GM19452 (cell line): ENCODE data around the gene SRRM5.
"Not testable (repeated sequence)": the region's sequence is repeated elsewhere in the genome, so short reads cannot be mapped to it uniquely, and the experiment has no call there.

Source experiments
- ATAC-seq: cut with Tn5 transposase; IDR thresholded peaks from one replicate; pipeline ENCODE4 v1.9.1; 2021; ENCODE audit not compliant: unreplicated experiment

Gene SRRM5

GRCh38 chr19:43636121-43636683, 24.3 kb downstream of the SRRM5 start:
- no peak for ATAC-seq

GRCh38 chr19:43638214-43638994, 26.5 kb downstream of the SRRM5 start:
- ATAC-seq, result no peak

GRCh38 chr19:43638995-43639518, 27.2 kb downstream of the SRRM5 start:
- ATAC-seq, result no peak

GRCh38 chr19:43639519-43640423, 27.9 kb downstream of the SRRM5 start, which contains the start of gene CADM4:
CADM4 (minus strand) TSS chr19:43639850; CDS start chr19:43639790, 60 bp downstream.
- no peak for ATAC-seq

- no peak for ATAC-seq
Measured at GRCh38 chr19:43640424-43640757, 28.5 kb downstream of the SRRM5 start.

GRCh38 chr19:43641333-43641732, 29.4 kb downstream of the SRRM5 start:
- ATAC-seq, result no peak

GRCh38 chr19:43642531-43642930, 30.6 kb downstream of the SRRM5 start:
- no peak for ATAC-seq

- ATAC-seq, result no peak
Measured at GRCh38 chr19:43643326-43643725, 31.4 kb downstream of the SRRM5 start.

GRCh38 chr19:43644181-43644580, 32.3 kb downstream of the SRRM5 start:
- no peak for ATAC-seq

- no peak for ATAC-seq
Measured at GRCh38 chr19:43648633-43649032, 36.7 kb downstream of the SRRM5 start.

GRCh38 chr19:43649514-43649913, 37.6 kb downstream of the SRRM5 start:
- ATAC-seq, result no peak

GRCh38 chr19:43650276-43650675, 38.4 kb downstream of the SRRM5 start:
- not testable (repeated sequence) for ATAC-seq

GRCh38 chr19:43651758-43652545, 40.1 kb downstream of the SRRM5 start:
- no peak for ATAC-seq

GRCh38 chr19:43652546-43652874, 40.6 kb downstream of the SRRM5 start:
- no peak for ATAC-seq

- ATAC-seq, result no peak
Measured at GRCh38 chr19:43656436-43656835, 44.5 kb downstream of the SRRM5 start.

GRCh38 chr19:43658001-43658400, 46.1 kb downstream of the SRRM5 start:
- no peak for ATAC-seq

- ATAC-seq, result no peak
Measured at GRCh38 chr19:43658494-43658893, 46.6 kb downstream of the SRRM5 start.

- no peak for ATAC-seq
Measured at GRCh38 chr19:43660301-43660970, 48.5 kb downstream of the SRRM5 start.

- ATAC-seq, result no peak
Measured at GRCh38 chr19:43660971-43661360, 49.1 kb downstream of the SRRM5 start.

GRCh38 chr19:43662487-43662886, 50.6 kb downstream of the SRRM5 start:
- no peak for ATAC-seq
